OCI-LY1 (cell line): ENCODE data around the gene BTBD16.

Experiments used
- H2AFZ ChIP-seq: fragments of 200-600 bp; sonication (generic), shearing (Covaris generic); 2 replicates; pipeline ENCODE4 v1.6.0; 2014; ENCODE audit warnings: antibody characterized with exemption, mild to moderate bottlenecking, low read length
- H3F3A ChIP-seq: fragments of 200-600 bp; sonication (generic), shearing (Covaris generic); 2 replicates; pipeline ENCODE4 v1.6.0; 2014; ENCODE audit warnings: mild to moderate bottlenecking, antibody characterized with exemption, low read length, moderate library complexity; ENCODE audit not compliant: insufficient read depth
- H3K27ac ChIP-seq: fragments of 200-600 bp; sonication (generic); 2 replicates; pipeline ENCODE4 v1.5.1; 2014; ENCODE audit warnings: low read length, mixed run types, mild to moderate bottlenecking, low read depth; ENCODE audit not compliant: poor library complexity, severe bottlenecking
- H3K27me3 ChIP-seq: fragments of 200-600 bp; sonication (generic); 2 replicates; pipeline ENCODE4 v1.6.0; 2014; ENCODE audit warnings: antibody characterized with exemption, mild to moderate bottlenecking, low read length, moderate library complexity; ENCODE audit not compliant: insufficient read depth
- H3K36me3 ChIP-seq: fragments of 200-600 bp; sonication (generic); 2 replicates; pipeline ENCODE4 v1.6.1; 2014; ENCODE audit warnings: mild to moderate bottlenecking, antibody characterized with exemption, low read length, moderate library complexity, mixed read lengths; ENCODE audit not compliant: insufficient read depth
- H3K4me1 ChIP-seq: fragments of 200-600 bp; sonication (generic); 2 replicates; pipeline ENCODE4 v1.5.1; 2014; ENCODE audit warnings: mild to moderate bottlenecking, low read length, moderate library complexity; ENCODE audit not compliant: insufficient read depth, severe bottlenecking
- H3K4me2 ChIP-seq: fragments of 200-600 bp; sonication (generic), shearing (Covaris generic); 2 replicates; pipeline ENCODE4 v1.6.1; 2014; ENCODE audit warnings: low read length
- H3K4me3 ChIP-seq: fragments of 200-600 bp; sonication (generic); 2 replicates; pipeline ENCODE4 v1.5.1; 2014; ENCODE audit warnings: low read length, low read depth, mild to moderate bottlenecking, mixed read lengths; ENCODE audit not compliant: poor library complexity, severe bottlenecking
- H3K79me2 ChIP-seq: fragments of 200-600 bp; shearing (Covaris generic); 2 replicates; pipeline ENCODE4 v1.6.1; 2016; ENCODE audit warnings: mixed run types, low read length, mixed read lengths; ENCODE audit not compliant: insufficient read depth
- H3K9ac ChIP-seq: fragments of 200-600 bp; sonication (generic), shearing (Covaris generic); 2 replicates; pipeline ENCODE4 v1.6.1; 2014; ENCODE audit warnings: mild to moderate bottlenecking, low read length, mixed read lengths
- H3K9me2 ChIP-seq: fragments of 200-600 bp; sonication (generic), shearing (Covaris generic); 2 replicates; pipeline ENCODE4 v1.6.1; 2014; ENCODE audit warnings: low read depth, mild to moderate bottlenecking, low read length, mixed read lengths
- H3K9me3 ChIP-seq: fragments of 200-600 bp; shearing (Covaris generic); 2 replicates; pipeline ENCODE4 v1.6.1; 2014; ENCODE audit warnings: low read length, mixed read lengths
- H4K20me1 ChIP-seq: fragments of 200-600 bp; sonication (generic), shearing (Covaris generic); 2 replicates; pipeline ENCODE4 v1.6.0; 2016; ENCODE audit warnings: mild to moderate bottlenecking, low read length; ENCODE audit not compliant: insufficient read depth
- CTCF ChIP-seq: fragments of 200-600 bp; sonication (generic), shearing (Covaris generic); IDR thresholded peaks from 2 replicates; pipeline ENCODE4 v1.5.1; 2017; ENCODE audit warnings: mild to moderate bottlenecking, antibody characterized with exemption, low read length, moderate library complexity, mixed read lengths
- EZH2 ChIP-seq: fragments of 200-600 bp; sonication (generic), shearing (Covaris generic); IDR thresholded peaks from 2 replicates; pipeline ENCODE4 v1.8.0; 2017; ENCODE audit warnings: borderline replicate concordance, mixed run types, mild to moderate bottlenecking, antibody characterized with exemption, low read length, moderate library complexity, mixed read lengths

The BTBD16 gene

GRCh38 chr10:122285506-122286444, 14.7 kb downstream of the BTBD16 start:
- Histone ChIP-seq H3F3A (no peaks in the 10 kb centered on the region), H3K79me2 (no peaks in the 10 kb centered on the region), H3K27me3 (no peaks in the 10 kb centered on the region), H3K9me3 (no peaks in the 10 kb centered on the region), H3K9me2 (no peaks in the 10 kb centered on the region), H3K9ac (no peak overlapping the region), H3K4me3 (no peak overlapping the region), H3K36me3 (no peaks in the 10 kb centered on the region), H2AFZ (no peak overlapping the region), H3K4me2 (no peak overlapping the region), H3K4me1 (no peaks in the 10 kb centered on the region), H3K27ac (no peak overlapping the region), H4K20me1 (no peaks in the 10 kb centered on the region)
- TF ChIP-seq EZH2: no peak
- no peak for TF ChIP-seq CTCF

- no peaks in the 10 kb centered on the region for H3F3A ChIP-seq
- no peaks in the 10 kb centered on the region for H3K79me2 ChIP-seq
- H3K27me3 ChIP-seq: no peaks in the 10 kb centered on the region
- no peaks in the 10 kb centered on the region for H3K9me2 ChIP-seq
- H3K9ac ChIP-seq: no peak overlapping the region
- H3K4me3 ChIP-seq: no peak overlapping the region
- H3K4me2 ChIP-seq: no peak overlapping the region
- H3K4me1 ChIP-seq: no peaks in the 10 kb centered on the region
- no peaks in the 10 kb centered on the region for H3K36me3 ChIP-seq
- no peaks in the 10 kb centered on the region for H3K9me3 ChIP-seq
- TF ChIP-seq EZH2: no peak
- no peak for TF ChIP-seq CTCF
- no peak overlapping the region for H3K27ac ChIP-seq
- H2AFZ ChIP-seq: no peak overlapping the region
- no peaks in the 10 kb centered on the region for H4K20me1 ChIP-seq
Observed at GRCh38 chr10:122286867-122287266, 15.8 kb downstream of the BTBD16 start.

- Histone ChIP-seq H3K79me2 (no peaks in the 10 kb centered on the region), H3K27ac (no peak overlapping the region), H3F3A (no peaks in the 10 kb centered on the region), H3K27me3 (no peaks in the 10 kb centered on the region), H2AFZ (no peak overlapping the region), H3K4me3 (no peak overlapping the region), H3K9me3 (no peaks in the 10 kb centered on the region), H3K4me1 (no peaks in the 10 kb centered on the region), H3K36me3 (no peaks in the 10 kb centered on the region), H3K9ac (no peak overlapping the region), H3K4me2 (no peak overlapping the region), H4K20me1 (no peaks in the 10 kb centered on the region), H3K9me2 (no peaks in the 10 kb centered on the region)
- TF ChIP-seq EZH2: no peak
Observed at GRCh38 chr10:122287570-122287969, 16.5 kb downstream of the BTBD16 start.

- Histone ChIP-seq H2AFZ (no peak overlapping the region), H4K20me1 (no peaks in the 10 kb centered on the region)
Observed at GRCh38 chr10:122288262-122288661, 17.2 kb downstream of the BTBD16 start.

More at GRCh38 chr10:122288262-122288661, 17.2 kb downstream of the BTBD16 start:
- Histone ChIP-seq H3K27ac (no peak overlapping the region), H3K36me3 (no peaks in the 10 kb centered on the region), H3K4me1 (no peaks in the 10 kb centered on the region), H3K4me2 (no peak overlapping the region), H3K9me3 (no peaks in the 10 kb centered on the region), H3F3A (no peaks in the 10 kb centered on the region), H3K27me3 (no peaks in the 10 kb centered on the region), H3K9ac (no peak overlapping the region), H3K4me3 (no peak overlapping the region), H3K79me2 (no peaks in the 10 kb centered on the region), H3K9me2 (no peaks in the 10 kb centered on the region)
- TF ChIP-seq CTCF (no peak), EZH2 (no peak)
